ENCODE measurements around the gene ZFHX3.

ZFHX3 gene

GRCh38 chr16:73056448-73056847, 8.5 kb upstream of the ZFHX3 start:
- H3K4me2 ChIP-seq (ENCODE audit: low read length), result no peak overlapping the region
- H2AFZ ChIP-seq (ENCODE audit: low read depth, low read length), result no peak overlapping the region
- no peak overlapping the region for H3K9ac ChIP-seq (ENCODE audit: low read length)
- peaks cover 20% of the 10 kb centered on the region for H4K20me1 ChIP-seq (ENCODE audit: insufficient read depth, low read length)
- no peak overlapping the region for H3K27ac ChIP-seq (ENCODE audit: low read length)
- peaks cover 36% of the 10 kb centered on the region for H3K4me1 ChIP-seq (ENCODE audit: low read length)
- peak overlapping the region; percentile 94 for H3K4me3 ChIP-seq (ENCODE audit: low read length)
- no peak for TF ChIP-seq EZH2phosphoT487 (IDR thresholded peaks at IDR 0.05; ENCODE audit: low read depth)
- no peak for TF ChIP-seq CTCF (IDR thresholded peaks at IDR 0.05; ENCODE audit: low read depth, low read length)
- H3K27me3 ChIP-seq (ENCODE audit: low read depth, low read length), result peaks cover 34% of the 10 kb centered on the region
- no peaks in the 10 kb centered on the region for H3K36me3 ChIP-seq (replicated peaks; ENCODE audit: low read depth, low read length)
- peaks cover 22% of the 10 kb centered on the region for H3K79me2 ChIP-seq (ENCODE audit: low read length)
- H3K9me3 ChIP-seq (ENCODE audit: insufficient read depth, low read length), result no peaks in the 10 kb centered on the region

- Histone ChIP-seq H3K4me2 (ENCODE audit: low read length) (peak overlapping the region; percentile 75), H2AFZ (ENCODE audit: low read depth, low read length) (no peak overlapping the region), H3K4me3 (ENCODE audit: low read length) (peak overlapping the region; percentile 56), H4K20me1 (ENCODE audit: insufficient read depth, low read length) (peaks cover 20% of the 10 kb centered on the region), H3K36me3 (replicated peaks; ENCODE audit: low read depth, low read length) (no peaks in the 10 kb centered on the region), H3K79me2 (ENCODE audit: low read length) (peaks cover 22% of the 10 kb centered on the region), H3K27ac (ENCODE audit: low read length) (no peak overlapping the region), H3K27me3 (ENCODE audit: low read depth, low read length) (peaks cover 22% of the 10 kb centered on the region), H3K9ac (ENCODE audit: low read length) (no peak overlapping the region; the same call in 1 of the 2 replicates), H3K9me3 (ENCODE audit: insufficient read depth, low read length) (no peaks in the 10 kb centered on the region), H3K4me1 (ENCODE audit: low read length) (peaks cover 44% of the 10 kb centered on the region)
- TF ChIP-seq EZH2phosphoT487 (IDR thresholded peaks at IDR 0.05; ENCODE audit: low read depth), result no peak
- no peak for TF ChIP-seq CTCF (IDR thresholded peaks at IDR 0.05; ENCODE audit: low read depth, low read length)
These were observed 7.0 kb upstream of the ZFHX3 start for GRCh38 chr16:73054813-73055482.

DNA sequence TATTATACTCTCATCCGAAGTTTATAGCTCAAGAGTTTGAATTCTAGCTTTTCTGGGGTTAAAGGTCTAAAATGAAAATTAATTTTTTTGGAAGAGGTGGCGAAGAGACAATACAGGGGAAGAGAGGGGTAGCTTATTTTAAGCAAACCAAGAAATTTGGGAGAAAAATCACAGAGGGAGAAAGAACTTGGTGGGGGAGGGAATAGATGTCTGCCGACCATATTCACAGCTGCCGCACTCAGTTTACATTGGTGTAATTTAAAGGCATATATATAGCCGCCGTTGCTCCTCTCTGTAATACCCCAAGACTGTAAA, 6.5 kb upstream of the ZFHX3 start:
- no peaks in the 10 kb centered on the region for H3K9me3 ChIP-seq (ENCODE audit: insufficient read depth, low read length)
- no peaks in the 10 kb centered on the region for H3K36me3 ChIP-seq (replicated peaks; ENCODE audit: low read depth, low read length)
- H3K4me1 ChIP-seq (ENCODE audit: low read length), result peaks cover 42% of the 10 kb centered on the region
- H3K27ac ChIP-seq (ENCODE audit: low read length), result no peak overlapping the region
- peaks cover 20% of the 10 kb centered on the region for H4K20me1 ChIP-seq (ENCODE audit: insufficient read depth, low read length)
- H3K4me2 ChIP-seq (ENCODE audit: low read length), result peak overlapping the region; percentile 75
- H3K4me3 ChIP-seq (ENCODE audit: low read length), result peak overlapping the region; percentile 56
- no peak overlapping the region for H2AFZ ChIP-seq (ENCODE audit: low read depth, low read length)
- TF ChIP-seq EZH2phosphoT487 (IDR thresholded peaks at IDR 0.05; ENCODE audit: low read depth), result no peak
- no peak for TF ChIP-seq CTCF (IDR thresholded peaks at IDR 0.05; ENCODE audit: low read depth, low read length)
- H3K27me3 ChIP-seq (ENCODE audit: low read depth, low read length), result peaks cover 17% of the 10 kb centered on the region
- H3K9ac ChIP-seq (ENCODE audit: low read length), result no peak overlapping the region; the same call in 1 of the 2 replicates
- H3K79me2 ChIP-seq (ENCODE audit: low read length), result peaks cover 25% of the 10 kb centered on the region

DNA sequence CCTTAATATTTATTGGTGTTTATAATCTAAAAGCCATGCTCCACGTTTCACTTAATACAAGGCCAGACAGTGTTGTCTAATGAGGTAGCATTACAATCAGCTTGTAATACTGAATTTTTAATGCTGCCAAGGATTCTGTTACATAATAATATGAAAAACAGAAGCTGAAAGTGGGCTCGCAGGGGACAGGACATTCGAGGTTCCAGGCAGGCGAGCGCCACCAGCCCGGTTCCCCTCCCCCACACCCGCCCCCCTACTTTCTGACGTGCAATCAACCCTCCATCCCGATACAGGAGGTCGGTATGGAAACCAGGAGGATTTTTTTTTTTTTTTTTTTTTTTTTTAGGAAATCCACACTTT, 6.2 kb upstream of the ZFHX3 start:
- peak overlapping the region; percentile 75 for H3K4me2 ChIP-seq (ENCODE audit: low read length)
- H3K4me1 ChIP-seq (ENCODE audit: low read length), result peaks cover 43% of the 10 kb centered on the region
- no peak for TF ChIP-seq CTCF (IDR thresholded peaks at IDR 0.05; ENCODE audit: low read depth, low read length)
- TF ChIP-seq EZH2phosphoT487 (IDR thresholded peaks at IDR 0.05; ENCODE audit: low read depth), result no peak
- H3K9me3 ChIP-seq (ENCODE audit: insufficient read depth, low read length), result no peaks in the 10 kb centered on the region
- H3K27ac ChIP-seq (ENCODE audit: low read length), result no peak overlapping the region
- H3K27me3 ChIP-seq (ENCODE audit: low read depth, low read length), result peaks cover 17% of the 10 kb centered on the region
- H3K4me3 ChIP-seq (ENCODE audit: low read length), result peak overlapping the region; percentile 56
- no peak overlapping the region for H3K9ac ChIP-seq (ENCODE audit: low read length)
- H3K36me3 ChIP-seq (replicated peaks; ENCODE audit: low read depth, low read length), result no peaks in the 10 kb centered on the region
- H4K20me1 ChIP-seq (ENCODE audit: insufficient read depth, low read length), result peaks cover 20% of the 10 kb centered on the region
- no peak overlapping the region for H2AFZ ChIP-seq (ENCODE audit: low read depth, low read length)
- H3K79me2 ChIP-seq (ENCODE audit: low read length), result peaks cover 27% of the 10 kb centered on the region
